HCT116 (cell line): ENCODE results near the gene HPS5. TPM values are rescaled to one million over a fixed set of nuclear protein-coding genes. Genes with fewer than 3 reads are reported as not detected.

Source experiments
- ATAC-seq: fragments of 200-7000 bp; cut with Tn5 transposase; 2 replicates; pipeline ENCODE4 v1.9.1; 2020; ENCODE audit warnings: mild to moderate bottlenecking, moderate library complexity
- BruUV-seq: library from RNA; stranded (reverse); fragments of 400-500 nt; replicated peaks from 2 replicates; lab custom pipeline; 2021; lab: Mats Ljungman, UMichigan
- CTCF ChIA-PET: fragments of 300-600 bp; sonication (Branson Sonifier 250); formaldehyde crosslinking; loops from one replicate; lab custom pipeline; 2021; ENCODE audit warnings: antibody characterized with exemption; lab: Charles Lee
- POLR2A ChIA-PET: fragments of 300-600, 350-600 bp; sonication (Branson Sonifier 250); formaldehyde crosslinking; loops from one replicate; lab custom pipeline; 2021; ENCODE audit warnings: antibody characterized with exemption; lab: Charles Lee
- RAD21 ChIA-PET, 2 experiments: fragments of 300-600 bp; sonication (Branson Sonifier 250); formaldehyde crosslinking; loops; one replicate each; lab custom pipeline; 2023; ENCODE audit warnings: low total read pairs in 2 of 2; ENCODE audit not compliant: uncharacterized antibody in 2 of 2, unreplicated experiment in 2 of 2, low non-redundant PET in 1 of 2; lab: Charles Lee
- DNase-seq: peaks from one replicate; pipeline ENCODE4 v3.0.0-alpha.2; 2010; ENCODE audit warnings: low read depth, low spot score
- H2AFZ ChIP-seq: fragments of 200-600 bp; shearing (Covaris generic), sonication (generic); 2 replicates; pipeline ENCODE4 v1.6.1; 2017; ENCODE audit warnings: low read depth, mixed run types, mixed read lengths, antibody characterized with exemption, low read length; ENCODE audit not compliant: poor library complexity, severe bottlenecking
- H3K27ac ChIP-seq: 2 replicates; pipeline ENCODE4 v1.5.1; 2012; ENCODE audit warnings: low read depth, low read length
- H3K27me3 ChIP-seq: fragments of 200-600 bp; sonication (generic); 2 replicates; pipeline ENCODE4 v1.6.1; 2016; ENCODE audit warnings: mixed run types, low read length, mixed read lengths; ENCODE audit not compliant: insufficient read depth
- H3K36me3 ChIP-seq, 2 experiments: fragments of 200-500 bp in 1 of 2; fragments of 200-600 bp in 1 of 2; sonication (Bioruptor generic) in 1 of 2; sonication (generic) in 1 of 2; 2 replicates each; pipeline versions ENCODE4 v1.5.1 to v1.6.1; 2014 to 2016; ENCODE audit warnings: low read length in 2 of 2, inconsistent platforms in 1 of 2, mixed read lengths in 1 of 2, mixed run types in 1 of 2; ENCODE audit not compliant: insufficient read depth in 2 of 2, control insufficient read depth in 1 of 2
- H3K4me1 ChIP-seq, 2 experiments: fragments of 200-600 bp in 1 of 2; sonication (generic) in 1 of 2; 2 replicates each; pipeline versions ENCODE4 v1.5.1 to v1.6.1; 2012 to 2017; ENCODE audit warnings: low read length in 2 of 2, inconsistent platforms in 1 of 2, mild to moderate bottlenecking in 1 of 2, mixed read lengths in 1 of 2, mixed run types in 1 of 2, moderate library complexity in 1 of 2; ENCODE audit not compliant: insufficient read depth in 2 of 2, control insufficient read depth in 1 of 2
- H3K4me2 ChIP-seq: fragments of 200-600 bp; sonication (generic); 2 replicates; pipeline ENCODE4 v1.6.1; 2017; ENCODE audit warnings: mixed run types, low read length, mixed read lengths
- H3K4me3 ChIP-seq, 2 experiments: fragments of 200-600 bp in 1 of 2; sonication (generic) in 1 of 2; replicated peaks in 1 of 2; 2 replicates each; pipeline ENCODE4 v1.5.1; 2011 to 2016; ENCODE audit warnings: low read length in 2 of 2, control low read depth in 1 of 2, low read depth in 1 of 2, mild to moderate bottlenecking in 1 of 2, mixed read lengths in 1 of 2, mixed run types in 1 of 2
- H3K79me2 ChIP-seq: fragments of 200-600 bp; sonication (generic); 2 replicates; pipeline ENCODE4 v1.6.1; 2017; ENCODE audit warnings: mild to moderate bottlenecking, mixed run types, low read length, moderate library complexity, mixed read lengths; ENCODE audit not compliant: insufficient read depth
- H3K9ac ChIP-seq: fragments of 200-600 bp; sonication (generic); 2 replicates; pipeline ENCODE4 v1.6.1; 2016; ENCODE audit warnings: low read length, mixed read lengths
- H3K9me2 ChIP-seq: fragments of 200-600 bp; sonication (generic), shearing (Covaris generic); 2 replicates; pipeline ENCODE4 v1.6.1; 2017; ENCODE audit warnings: mixed run types, mild to moderate bottlenecking, moderate library complexity; ENCODE audit not compliant: insufficient read depth
- H3K9me3 ChIP-seq, 2 experiments: fragments of 200-500 bp in 1 of 2; fragments of 200-600 bp in 1 of 2; sonication (Bioruptor generic) in 1 of 2; sonication (generic) in 1 of 2; 2 replicates each; pipeline ENCODE4 v1.6.1; 2014 to 2017; ENCODE audit warnings: low read length in 2 of 2, mixed read lengths in 2 of 2, inconsistent platforms in 1 of 2, low read depth in 1 of 2, mild to moderate bottlenecking in 1 of 2, mixed run types in 1 of 2, moderate library complexity in 1 of 2; ENCODE audit not compliant: control insufficient read depth in 1 of 2, insufficient read depth in 1 of 2
- H4K20me1 ChIP-seq: fragments of 200-600 bp; sonication (generic), shearing (Covaris generic); 2 replicates; pipeline ENCODE4 v1.6.1; 2017; ENCODE audit warnings: mixed run types, mild to moderate bottlenecking, moderate library complexity; ENCODE audit not compliant: insufficient read depth
- ATF3 ChIP-seq: IDR thresholded peaks from 2 replicates; pipeline ENCODE4 v1.6.1; 2012
- ELF1 ChIP-seq: IDR thresholded peaks from 2 replicates; pipeline ENCODE4 v1.6.1; 2012; ENCODE audit warnings: low read depth, borderline replicate concordance
- EZH2 ChIP-seq: fragments of 200-600 bp; sonication (generic); IDR thresholded peaks from 2 replicates; pipeline ENCODE4 v1.6.1; 2017; ENCODE audit warnings: antibody characterized with exemption, mixed run types
- EZH2phosphoT487 ChIP-seq: fragments of 200-600 bp; IDR thresholded peaks from 2 replicates; pipeline ENCODE4 v1.6.1; 2018; ENCODE audit warnings: antibody characterized with exemption, borderline replicate concordance
- FOSL1 ChIP-seq: IDR thresholded peaks from 2 replicates; pipeline ENCODE4 v1.6.1; 2012; ENCODE audit warnings: low read depth
- POLR2A ChIP-seq: IDR thresholded peaks from 2 replicates; pipeline ENCODE4 v1.7.0; 2011; ENCODE audit warnings: borderline replicate concordance; ENCODE audit not compliant: insufficient read depth, insufficient read length; ENCODE audit errors: extremely low read depth
- RAD21 ChIP-seq: IDR thresholded peaks from 2 replicates; pipeline ENCODE4 v1.6.1; 2012; ENCODE audit warnings: low read depth, mild to moderate bottlenecking
- ZBTB33 ChIP-seq: IDR thresholded peaks from 2 replicates; pipeline ENCODE4 v1.6.1; 2011; ENCODE audit warnings: mild to moderate bottlenecking, low read length, moderate library complexity; ENCODE audit not compliant: insufficient replicate concordance; ENCODE audit errors: extremely low read depth
- ZNF274 ChIP-seq: fragments of 200-500 bp; sonication (Bioruptor generic); IDR thresholded peaks from 2 replicates; pipeline ENCODE4 v1.6.1; 2014; ENCODE audit warnings: mild to moderate bottlenecking, low read depth, low read length, inconsistent platforms
- intact Hi-C: fragments of 100-400 bp; cut with micrococcal nuclease; formaldehyde crosslinking; loops from 2 replicates; pipeline ENCODE4 v1.10.0; 2022
- total RNA-seq: library from RNA; stranded (reverse); gene quantifications from one replicate; pipeline ENCODE4 v1.2.1, GENCODE V29; 2021; ENCODE audit not compliant: unreplicated experiment

Gene HPS5
- total RNA-seq, 1 experiment from 2014 or later: 19.6 TPM

DNA sequence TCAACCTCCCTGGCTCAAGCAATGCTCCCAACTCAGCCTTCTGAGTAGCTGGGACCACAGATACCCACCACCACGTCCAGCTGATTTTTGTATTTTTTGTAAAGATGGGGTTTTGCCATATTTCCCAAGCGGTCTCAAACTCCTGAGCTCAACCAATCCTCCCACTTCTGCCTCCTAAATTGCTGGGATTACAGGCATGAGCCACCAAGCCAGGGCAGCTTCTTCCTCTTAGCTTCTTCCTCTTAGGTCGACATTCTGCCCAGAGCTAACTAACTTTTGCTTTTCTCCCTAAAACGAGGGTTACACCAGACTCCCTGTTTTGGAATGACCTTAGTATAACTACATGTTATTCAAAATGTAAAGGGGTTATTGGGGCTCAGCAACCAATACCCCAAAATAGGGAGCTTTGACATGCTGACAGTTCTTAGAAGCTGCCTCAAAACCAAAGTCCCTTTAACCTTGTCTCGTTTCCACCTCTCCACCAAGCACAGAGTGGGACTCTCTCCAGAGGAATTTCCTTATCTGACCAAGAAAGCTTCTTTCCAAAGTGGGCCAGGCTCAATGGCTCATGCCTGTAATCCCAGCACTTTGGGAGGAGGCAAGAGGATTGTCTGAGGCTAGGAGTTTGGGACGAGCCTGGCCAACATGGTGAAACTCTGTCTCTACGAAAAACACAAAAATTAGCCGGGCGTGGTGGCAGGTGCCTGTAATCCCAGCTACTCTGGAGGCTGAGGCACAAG is 7.0 kb downstream of the HPS5 start:
- TF ChIP-seq POLR2A (no peak), EZH2phosphoT487 (no peak), ELF1 (no peak), FOSL1 (no peak), EZH2 (no peak), ZBTB33 (no peak), RAD21 (no peak), ATF3 (no peak), ZNF274 (no peak)
- TF ChIP-seq, all 23 proteins: peak for 0
- Histone ChIP-seq H3K27ac (no peak overlapping the region), H3K36me3 (peaks cover 10 to 13% of the 10 kb centered on the region in 2 experiments; a peak in 2 of 4 replicates), H3K79me2 (peaks cover 65% of the 10 kb centered on the region), H4K20me1 (no peaks in the 10 kb centered on the region), H3K4me1 (peaks cover 0 to 8% of the 10 kb centered on the region in 2 experiments; a peak in 1 of 4 replicates), H3K9me2 (no peaks in the 10 kb centered on the region), H3K9me3 (no peaks in the 10 kb centered on the region), H3K27me3 (no peaks in the 10 kb centered on the region), H2AFZ (no peak overlapping the region), H3K4me3 (no peak overlapping the region), H3K4me2 (no peak overlapping the region), H3K9ac (no peak overlapping the region)
- BruUV-seq: no TSS peak
- ChIA-PET POLR2A (interaction anchor here (0.8 kb wide), 1 partner anchor 8 kb away, joined by 4 read pairs; no protein-coding TSS in a partner anchor), CTCF (interaction anchor here (1.9 kb wide), 1 partner anchor 71 kb away, joined by 4 read pairs; no protein-coding TSS in a partner anchor), RAD21 (no interaction called here)
- DNase-seq (no peak), ATAC-seq (no peak)
- intact Hi-C loops: no loop called here
